PC-3 (cell line): Measurements from ENCODE around the gene TTF1. TPM values are rescaled to one million over a fixed set of nuclear protein-coding genes. Genes with fewer than 3 reads are reported as not detected.

Experiments used
- ATAC-seq: fragments of 200-7000 bp; cut with Tn5 transposase; 2 replicates; pipeline ENCODE4 v1.9.1; 2020; ENCODE audit warnings: mild to moderate bottlenecking, moderate library complexity
- BruUV-seq: library from RNA; stranded (reverse); fragments of 400-500 nt; replicated peaks from 2 replicates; lab custom pipeline; 2021; lab: Mats Ljungman, UMichigan
- CTCF ChIA-PET: fragments of 300-600 bp; sonication (Branson Sonifier 250); formaldehyde crosslinking; loops from one replicate; lab custom pipeline; 2022; ENCODE audit warnings: antibody characterized with exemption; lab: Charles Lee
- POLR2A ChIA-PET: fragments of 300-600 bp; sonication (Branson Sonifier 250); formaldehyde crosslinking; loops from one replicate; lab custom pipeline; 2022; ENCODE audit warnings: antibody characterized with exemption; ENCODE audit not compliant: unreplicated experiment; lab: Charles Lee
- DNase-seq: peaks from one replicate; pipeline ENCODE4 v3.0.0-alpha.2; 2015
- H2AFZ ChIP-seq: fragments of 300-600 bp; sonication (generic); 2 replicates; pipeline ENCODE4 v1.6.0; 2016; ENCODE audit warnings: antibody characterized with exemption, low read length
- H3F3A ChIP-seq: fragments of 300-600 bp; sonication (generic); one replicate; pipeline ENCODE4 v1.6.0; 2017; ENCODE audit warnings: antibody characterized with exemption, low read length, control low read depth, mild to moderate bottlenecking; ENCODE audit not compliant: unreplicated experiment
- H3K27ac ChIP-seq: fragments of 300-600 bp; sonication (generic); 2 replicates; pipeline ENCODE4 v1.5.1; 2016; ENCODE audit warnings: mild to moderate bottlenecking, low read length
- H3K27me3 ChIP-seq: fragments of 300-600 bp; sonication (generic); 2 replicates; pipeline ENCODE4 v1.6.1; 2016; ENCODE audit warnings: low read length, mixed read lengths
- H3K36me3 ChIP-seq: fragments of 300-600 bp; sonication (generic); 2 replicates; pipeline ENCODE4 v1.6.1; 2016; ENCODE audit warnings: low read depth, mixed run types, low read length, mixed read lengths
- H3K4me1 ChIP-seq: fragments of 300-600 bp; sonication (generic); 2 replicates; pipeline ENCODE4 v1.5.1; 2016; ENCODE audit warnings: low read length; ENCODE audit not compliant: insufficient read depth
- H3K4me2 ChIP-seq: fragments of 300-600 bp; sonication (generic); 2 replicates; pipeline ENCODE4 v1.6.0; 2016; ENCODE audit warnings: low read length
- H3K4me3 ChIP-seq: fragments of 300-600 bp; sonication (generic); 2 replicates; pipeline ENCODE4 v1.5.1; 2016; ENCODE audit warnings: mild to moderate bottlenecking, low read length, mixed read lengths
- H3K79me2 ChIP-seq: fragments of 300-600 bp; sonication (generic); 2 replicates; pipeline ENCODE4 v1.6.1; 2017; ENCODE audit warnings: low read length, mixed read lengths
- H3K9ac ChIP-seq: fragments of 300-600 bp; sonication (generic); 2 replicates; pipeline ENCODE4 v1.6.0; 2016; ENCODE audit warnings: mild to moderate bottlenecking, low read length
- H3K9me2 ChIP-seq: fragments of 300-600 bp; sonication (generic); replicated peaks from 2 replicates; pipeline ENCODE4 v1.6.1; 2016; ENCODE audit warnings: mixed run types, low read length, mixed read lengths
- H3K9me3 ChIP-seq: fragments of 300-600 bp; sonication (generic); 2 replicates; pipeline ENCODE4 v1.6.1; 2016; ENCODE audit warnings: low read length, mixed read lengths
- H4K20me1 ChIP-seq: fragments of 300-600 bp; sonication (generic); 2 replicates; pipeline ENCODE4 v1.6.1; 2016; ENCODE audit warnings: low read length, mixed read lengths
- EZH2 ChIP-seq: fragments of 300-600 bp; sonication (generic); IDR thresholded peaks from one replicate; pipeline ENCODE4 v1.6.1; 2017; ENCODE audit warnings: antibody characterized with exemption, mild to moderate bottlenecking, low read length; ENCODE audit not compliant: unreplicated experiment
- EZH2phosphoT487 ChIP-seq: fragments of 300-600 bp; sonication (generic); IDR thresholded peaks from 2 replicates; pipeline ENCODE4 v1.6.1; 2018; ENCODE audit warnings: mild to moderate bottlenecking, antibody characterized with exemption, low read length, borderline replicate concordance
- intact Hi-C: fragments of 100-400 bp; cut with micrococcal nuclease; formaldehyde crosslinking; loops from 2 replicates; pipeline ENCODE4 v1.9.0; 2023
- total RNA-seq: library from RNA; depleted of rRNA; stranded (reverse); fragments of >200 nt; gene quantifications from 2 replicates; pipeline ENCODE4 v1.2.3, GENCODE V29; 2014
- TF ChIP-seq, protein P1 (sequence below): fragments of 300-600 bp; sonication (generic); conservative IDR thresholded peaks from 2 replicates; pipeline ENCODE4 v1.5.1; 2017; ENCODE audit warnings: antibody characterized with exemption, low read depth, mild to moderate bottlenecking, low read length

The TTF1 gene
- total RNA-seq, 1 experiment from 2014 or later = 9.6 TPM

DNA sequence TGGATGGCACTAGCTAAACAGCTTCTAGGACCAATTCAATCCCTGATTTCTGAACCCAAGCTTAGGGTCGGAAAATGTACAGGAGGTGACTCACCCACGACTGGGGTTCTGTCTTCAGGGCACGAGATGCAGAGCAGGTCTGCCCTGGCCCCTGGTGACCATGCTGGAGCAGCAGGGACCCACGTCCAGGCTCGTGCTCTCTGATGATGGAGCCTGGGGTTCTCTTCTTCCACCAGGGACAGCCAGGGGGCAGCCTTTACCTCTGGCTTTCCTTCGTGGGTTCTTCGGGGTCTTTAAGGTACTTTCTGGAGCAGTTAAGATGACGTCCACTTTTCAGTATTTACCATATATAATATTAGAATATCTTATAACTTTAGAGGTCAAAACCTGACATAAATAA is 5.4 kb upstream of the TTF1 start:
- Histone ChIP-seq H3K27me3 (peaks cover 35% of the 10 kb centered on the region), H2AFZ (no peak overlapping the region), H3K36me3 (no peaks in the 10 kb centered on the region), H3K27ac (no peak overlapping the region), H3K9ac (no peak overlapping the region), H4K20me1 (no peaks in the 10 kb centered on the region), H3K9me3 (no peaks in the 10 kb centered on the region), H3K4me1 (peaks cover 9% of the 10 kb centered on the region), H3K79me2 (no peaks in the 10 kb centered on the region), H3K4me2 (peak overlapping the region; percentile 53; the same call in 1 of the 2 replicates), H3K4me3 (no peak overlapping the region), H3K9me2 (no peaks in the 10 kb centered on the region), H3F3A (no peaks in the 10 kb centered on the region)
- intact Hi-C loops = loop anchor here (5.0 kb wide), 1 partner anchor 240 kb away; no protein-coding TSS in a partner anchor
- POLR2A ChIA-PET = no interaction called here
- CTCF ChIA-PET = interaction anchor here (0.9 kb wide), 1 partner anchor 260 kb away, joined by 3 read pairs; no protein-coding TSS in a partner anchor
- peak; percentile 31 for DNase-seq
- peak; percentile 21; the same call in 1 of the 2 replicates for ATAC-seq
- no TSS peak for BruUV-seq
- TF ChIP-seq EZH2 (no peak), EZH2phosphoT487 (no peak)
- TF ChIP-seq, protein P1, sequence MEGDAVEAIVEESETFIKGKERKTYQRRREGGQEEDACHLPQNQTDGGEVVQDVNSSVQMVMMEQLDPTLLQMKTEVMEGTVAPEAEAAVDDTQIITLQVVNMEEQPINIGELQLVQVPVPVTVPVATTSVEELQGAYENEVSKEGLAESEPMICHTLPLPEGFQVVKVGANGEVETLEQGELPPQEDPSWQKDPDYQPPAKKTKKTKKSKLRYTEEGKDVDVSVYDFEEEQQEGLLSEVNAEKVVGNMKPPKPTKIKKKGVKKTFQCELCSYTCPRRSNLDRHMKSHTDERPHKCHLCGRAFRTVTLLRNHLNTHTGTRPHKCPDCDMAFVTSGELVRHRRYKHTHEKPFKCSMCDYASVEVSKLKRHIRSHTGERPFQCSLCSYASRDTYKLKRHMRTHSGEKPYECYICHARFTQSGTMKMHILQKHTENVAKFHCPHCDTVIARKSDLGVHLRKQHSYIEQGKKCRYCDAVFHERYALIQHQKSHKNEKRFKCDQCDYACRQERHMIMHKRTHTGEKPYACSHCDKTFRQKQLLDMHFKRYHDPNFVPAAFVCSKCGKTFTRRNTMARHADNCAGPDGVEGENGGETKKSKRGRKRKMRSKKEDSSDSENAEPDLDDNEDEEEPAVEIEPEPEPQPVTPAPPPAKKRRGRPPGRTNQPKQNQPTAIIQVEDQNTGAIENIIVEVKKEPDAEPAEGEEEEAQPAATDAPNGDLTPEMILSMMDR = peak; percentile 64; the same call in 1 of the 2 replicates

DNA sequence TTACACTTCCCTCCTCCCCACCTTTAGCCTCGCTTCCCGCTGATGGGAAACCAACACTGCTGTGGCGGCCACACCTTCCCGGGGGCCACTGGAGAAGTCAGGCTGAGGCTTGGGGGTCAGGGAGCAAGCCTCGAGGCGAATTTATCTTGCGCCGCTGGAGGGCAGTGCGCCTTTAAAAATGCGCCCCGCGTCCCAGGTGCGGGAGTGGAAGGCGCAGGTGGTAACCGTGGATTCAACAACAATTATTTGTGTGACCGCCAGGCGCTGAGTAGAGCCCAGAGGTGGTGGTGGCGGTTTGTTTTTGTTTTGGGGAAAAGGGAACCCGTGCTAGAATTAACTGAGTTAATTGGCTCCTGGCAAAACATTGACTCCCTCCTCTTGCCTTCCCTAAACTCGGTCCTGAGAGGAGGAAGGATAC is 4.5 kb upstream of the TTF1 start:
- H3K79me2 ChIP-seq = peaks cover 5% of the 10 kb centered on the region
- CTCF ChIA-PET = no interaction called here
- H3K27ac ChIP-seq = no peak overlapping the region
- no peaks in the 10 kb centered on the region for H3K9me3 ChIP-seq
- peak overlapping the region; percentile 63 for H3K4me3 ChIP-seq
- peak; percentile 38 for ATAC-seq
- H4K20me1 ChIP-seq = no peaks in the 10 kb centered on the region
- DNase-seq = peak; percentile 73
- H3K4me1 ChIP-seq = peaks cover 12% of the 10 kb centered on the region
- intact Hi-C loops = loop anchor here (1.0 to 5.0 kb wide), 3 partner anchors 164 to 389 kb away; no protein-coding TSS in a partner anchor
- peak overlapping the region; percentile 91 for H2AFZ ChIP-seq
- POLR2A ChIA-PET = no interaction called here
- BruUV-seq = no TSS peak
- H3F3A ChIP-seq = no peaks in the 10 kb centered on the region
- no peaks in the 10 kb centered on the region for H3K36me3 ChIP-seq
- H3K9ac ChIP-seq = no peak overlapping the region
- H3K9me2 ChIP-seq = no peaks in the 10 kb centered on the region
- peak overlapping the region; percentile 87 for H3K4me2 ChIP-seq
- H3K27me3 ChIP-seq = peaks cover 34% of the 10 kb centered on the region
- no peak for TF ChIP-seq EZH2
- TF ChIP-seq, protein P1 = peak; percentile 73

DNA sequence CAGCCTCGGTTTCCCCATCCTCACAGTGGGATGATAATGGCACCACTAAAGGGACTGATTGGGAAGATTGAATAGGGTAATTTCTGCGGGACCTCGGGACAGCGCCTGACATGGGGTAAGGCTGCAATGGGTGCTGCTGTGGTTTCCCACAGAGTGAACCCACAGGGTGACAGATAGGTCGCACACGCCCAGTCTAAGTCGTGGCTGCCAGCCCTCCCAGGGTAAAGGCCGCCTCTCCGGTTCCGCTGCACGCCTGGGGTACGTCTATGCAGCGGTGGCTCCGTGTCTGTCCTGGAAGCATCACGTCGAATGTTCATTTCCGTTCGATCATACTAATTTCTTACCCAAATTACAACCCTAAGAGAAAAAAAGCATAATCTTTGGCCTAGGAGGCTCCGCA is 4.0 kb upstream of the TTF1 start:
- peak overlapping the region; percentile 63 for H3K4me3 ChIP-seq
- no peaks in the 10 kb centered on the region for H3F3A ChIP-seq
- no peaks in the 10 kb centered on the region for H3K36me3 ChIP-seq
- H2AFZ ChIP-seq = peak overlapping the region; percentile 91
- H3K9me3 ChIP-seq = no peaks in the 10 kb centered on the region
- peaks cover 30% of the 10 kb centered on the region for H3K27me3 ChIP-seq
- no peak overlapping the region for H3K27ac ChIP-seq
- CTCF ChIA-PET = interaction anchor here (0.6 kb wide), 2 partner anchors 150 to 260 kb away, joined by 4 to 9 read pairs; partner anchors contain the start of gene GTF3C4
- H3K9me2 ChIP-seq = no peaks in the 10 kb centered on the region
- H4K20me1 ChIP-seq = no peaks in the 10 kb centered on the region
- H3K4me2 ChIP-seq = peak overlapping the region; percentile 87
- intact Hi-C loops = loop anchor here (1.0 to 5.0 kb wide), 3 partner anchors 165 to 390 kb away; no protein-coding TSS in a partner anchor
- H3K9ac ChIP-seq = no peak overlapping the region
- DNase-seq (no peak), ATAC-seq (no peak)
- POLR2A ChIA-PET = no interaction called here
- H3K4me1 ChIP-seq = peaks cover 14% of the 10 kb centered on the region
- TF ChIP-seq, protein P1 = no peak
- TF ChIP-seq EZH2 (no peak), EZH2phosphoT487 (no peak)
- H3K79me2 ChIP-seq = peaks cover 10% of the 10 kb centered on the region
- BruUV-seq = no TSS peak
